H1 (cell line): ENCODE data around the gene ME3.

ENCODE experiments used
- EP300 ChIP-seq, 2 experiments: IDR thresholded peaks; 1 replicate in 1 of 2; 2 replicates in 1 of 2; pipeline ENCODE4 v1.6.1; 2011 to 2012; ENCODE audit warnings: low read depth in 2 of 2, low read length in 2 of 2, mild to moderate bottlenecking in 2 of 2, borderline replicate concordance in 1 of 2, inconsistent platforms in 1 of 2, moderate library complexity in 1 of 2
- HDAC6 ChIP-seq: IDR thresholded peaks from one replicate; pipeline ENCODE4 v1.7.1; 2012; ENCODE audit warnings: low read depth, mild to moderate bottlenecking, inconsistent platforms, low read length, moderate library complexity
- POLR2A ChIP-seq, 2 experiments: IDR thresholded peaks; 1 replicate in 1 of 2; 2 replicates in 1 of 2; pipeline ENCODE4 v1.6.1; 2011; ENCODE audit warnings: low read depth in 2 of 2, low read length in 2 of 2, mild to moderate bottlenecking in 2 of 2; ENCODE audit errors: control extremely low read depth in 1 of 2
- RFX5 ChIP-seq: IDR thresholded peaks from 2 replicates; pipeline ENCODE4 v1.6.1; 2011; ENCODE audit warnings: low read depth, low read length, improper control_type of control experiment, borderline replicate concordance
- RNF2 ChIP-seq: fragments of 200-900, 300-1000 bp; sonication (generic); IDR thresholded peaks from 2 replicates; pipeline ENCODE4 v1.7.1; 2016; ENCODE audit warnings: borderline replicate concordance, low read depth, mild to moderate bottlenecking, antibody characterized with exemption, low read length; ENCODE audit not compliant: poor library complexity, severe bottlenecking; ENCODE audit errors: missing control alignments
- TF ChIP-seq, protein P1 (sequence below), 3 experiments: IDR thresholded peaks; 1 replicate in 2 of 3; 2 replicates in 1 of 3; pipeline versions ENCODE4 v1.5.1 to v1.6.1; 2011; ENCODE audit warnings: low read length in 3 of 3, mild to moderate bottlenecking in 3 of 3, inconsistent platforms in 2 of 3, low read depth in 1 of 3, moderate library complexity in 1 of 3; ENCODE audit not compliant: insufficient read depth in 1 of 3; ENCODE audit errors: control extremely low read depth in 1 of 3

DNA sequence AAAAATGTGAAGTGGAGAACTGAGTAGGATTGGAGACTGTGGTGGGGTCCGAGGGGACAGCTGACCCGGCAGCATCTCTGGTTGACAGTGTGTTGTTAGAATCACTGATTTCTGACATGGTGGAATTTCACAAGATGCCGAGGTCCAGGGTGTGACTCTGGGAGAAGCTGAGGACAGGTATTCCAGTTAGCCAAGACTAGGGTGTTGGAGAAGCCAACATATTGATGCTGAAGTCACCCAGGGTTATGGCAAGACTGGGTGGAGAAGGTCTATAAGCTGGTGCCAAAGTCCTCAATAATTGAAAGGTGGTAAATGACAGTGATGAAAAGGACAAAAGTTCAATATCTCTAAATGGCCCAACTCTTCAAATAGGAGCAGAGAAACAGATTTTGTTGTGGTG lies 86.1 kb downstream of the ME3 start:
- no peak for TF ChIP-seq RNF2
- TF ChIP-seq POLR2A (IDR thresholded peaks at IDR 0.05; ENCODE audit: control extremely low read depth in 1 of 2, low read depth in 2 of 2, low read length in 2 of 2): no peak
- TF ChIP-seq, protein P1, sequence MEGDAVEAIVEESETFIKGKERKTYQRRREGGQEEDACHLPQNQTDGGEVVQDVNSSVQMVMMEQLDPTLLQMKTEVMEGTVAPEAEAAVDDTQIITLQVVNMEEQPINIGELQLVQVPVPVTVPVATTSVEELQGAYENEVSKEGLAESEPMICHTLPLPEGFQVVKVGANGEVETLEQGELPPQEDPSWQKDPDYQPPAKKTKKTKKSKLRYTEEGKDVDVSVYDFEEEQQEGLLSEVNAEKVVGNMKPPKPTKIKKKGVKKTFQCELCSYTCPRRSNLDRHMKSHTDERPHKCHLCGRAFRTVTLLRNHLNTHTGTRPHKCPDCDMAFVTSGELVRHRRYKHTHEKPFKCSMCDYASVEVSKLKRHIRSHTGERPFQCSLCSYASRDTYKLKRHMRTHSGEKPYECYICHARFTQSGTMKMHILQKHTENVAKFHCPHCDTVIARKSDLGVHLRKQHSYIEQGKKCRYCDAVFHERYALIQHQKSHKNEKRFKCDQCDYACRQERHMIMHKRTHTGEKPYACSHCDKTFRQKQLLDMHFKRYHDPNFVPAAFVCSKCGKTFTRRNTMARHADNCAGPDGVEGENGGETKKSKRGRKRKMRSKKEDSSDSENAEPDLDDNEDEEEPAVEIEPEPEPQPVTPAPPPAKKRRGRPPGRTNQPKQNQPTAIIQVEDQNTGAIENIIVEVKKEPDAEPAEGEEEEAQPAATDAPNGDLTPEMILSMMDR (IDR thresholded peaks at IDR 0.05; ENCODE audit: control extremely low read depth in 1 of 3, insufficient read depth in 1 of 3, low read depth in 1 of 3, low read length in 3 of 3): no peak
- TF ChIP-seq HDAC6: no peak
- no peak for TF ChIP-seq RFX5
- TF ChIP-seq EP300 (IDR thresholded peaks at IDR 0.05; ENCODE audit: borderline replicate concordance in 1 of 2, low read depth in 2 of 2, low read length in 2 of 2): no peak
